GDM1 (cell line): ENCODE measurements around the gene VPS13D.

Source experiments
- DNase-seq: peaks from one replicate; lab custom pipeline; 2025; lab: John Stamatoyannopoulos, UW

Gene VPS13D

GRCh38 chr1:12405325-12406210, 175.7 kb downstream of the VPS13D start:
- no peak for DNase-seq

DNA sequence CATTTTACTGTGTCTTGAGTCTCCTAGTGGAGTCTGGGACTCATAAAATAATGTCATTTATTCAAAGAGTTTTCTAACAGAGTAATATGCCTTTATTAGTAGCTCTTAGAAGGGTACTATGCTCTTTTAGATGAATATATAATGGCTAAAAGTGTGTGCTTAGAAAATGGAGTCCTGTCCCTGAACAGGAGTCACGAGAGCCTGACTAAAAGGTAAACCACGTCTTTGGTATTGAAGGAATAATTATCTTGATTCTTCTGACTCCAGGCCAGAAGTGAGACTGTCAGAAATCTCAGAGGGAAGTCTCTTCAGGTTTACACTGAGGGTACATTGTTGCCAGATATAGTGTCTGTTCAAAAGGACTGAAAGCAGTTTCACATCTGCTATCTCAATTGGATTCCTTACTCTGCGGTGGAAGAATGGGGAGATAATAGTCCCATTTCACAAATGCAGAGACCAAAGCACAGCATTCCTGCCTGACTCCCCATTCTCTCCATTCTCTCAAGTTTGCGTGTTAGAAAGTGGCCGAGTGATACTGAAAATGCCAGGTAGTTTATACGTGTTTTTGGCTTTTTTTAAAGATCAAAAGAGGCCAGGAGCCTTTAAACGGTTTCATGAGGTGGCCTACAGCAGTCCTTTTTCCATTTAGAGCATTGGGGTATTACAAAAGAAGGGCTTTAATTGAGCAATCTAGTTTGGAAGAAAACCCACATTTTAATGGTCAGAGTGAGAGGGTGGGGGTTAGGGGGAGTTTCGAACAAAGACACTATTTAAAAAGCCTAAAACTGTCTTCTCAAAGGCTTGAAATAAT, 176.6 kb downstream of the VPS13D start:
- no peak for DNase-seq

GRCh38 chr1:12407050-12407961, 177.5 kb downstream of the VPS13D start:
- DNase-seq: no peak

DNA sequence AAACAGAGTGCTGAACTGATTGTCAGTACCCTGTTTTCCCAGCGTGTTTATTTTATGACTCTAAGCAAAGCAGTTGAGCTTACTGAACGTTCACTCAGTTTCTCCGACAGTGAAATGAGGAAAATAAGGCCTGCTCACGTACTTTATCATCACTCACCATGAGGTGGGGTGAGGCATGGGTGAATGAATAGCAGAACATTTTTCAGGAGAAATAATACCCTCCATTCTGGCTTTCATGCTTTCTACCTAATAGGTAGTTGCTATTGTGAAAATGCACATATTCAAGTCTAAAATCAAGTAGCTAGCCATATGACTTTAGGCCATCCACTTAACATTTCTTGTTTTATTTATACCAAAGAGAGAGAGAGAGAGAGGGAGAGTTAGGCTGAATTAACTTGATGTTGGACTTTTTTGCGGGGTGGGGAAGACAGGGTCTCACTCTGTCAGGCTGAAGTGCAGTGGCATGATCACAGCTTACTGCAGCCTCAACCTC, 178.2 kb downstream of the VPS13D start:
- DNase-seq: no peak

DNA sequence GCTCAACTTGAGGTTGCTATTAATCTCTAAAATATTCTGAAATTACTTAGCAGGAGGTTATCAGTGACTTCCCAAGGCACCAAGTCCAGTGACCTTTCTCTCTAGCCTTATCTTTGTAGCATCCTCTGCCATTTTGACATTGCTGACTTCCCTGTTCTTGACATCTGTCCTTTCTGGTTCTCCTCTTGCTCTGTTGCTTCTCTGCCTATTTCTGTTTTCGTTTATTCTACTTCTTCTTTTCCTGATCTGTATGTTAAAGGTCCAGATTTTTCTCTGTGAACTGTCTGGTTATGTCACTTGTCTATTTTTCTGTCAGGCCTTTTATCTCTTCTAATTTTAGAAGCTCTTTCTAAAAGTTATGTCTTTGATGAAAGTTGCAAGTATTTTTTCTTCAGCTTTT, 178.8 kb downstream of the VPS13D start:
- DNase-seq: no peak

- DNase-seq: no peak
These were observed 179.9 kb downstream of the VPS13D start for GRCh38 chr1:12409681-12410080.

GRCh38 chr1:12410351-12410750, 180.5 kb downstream of the VPS13D start:
- DNase-seq: no peak

GRCh38 chr1:12411098-12411497, 181.3 kb downstream of the VPS13D start:
- DNase-seq: no peak

DNA sequence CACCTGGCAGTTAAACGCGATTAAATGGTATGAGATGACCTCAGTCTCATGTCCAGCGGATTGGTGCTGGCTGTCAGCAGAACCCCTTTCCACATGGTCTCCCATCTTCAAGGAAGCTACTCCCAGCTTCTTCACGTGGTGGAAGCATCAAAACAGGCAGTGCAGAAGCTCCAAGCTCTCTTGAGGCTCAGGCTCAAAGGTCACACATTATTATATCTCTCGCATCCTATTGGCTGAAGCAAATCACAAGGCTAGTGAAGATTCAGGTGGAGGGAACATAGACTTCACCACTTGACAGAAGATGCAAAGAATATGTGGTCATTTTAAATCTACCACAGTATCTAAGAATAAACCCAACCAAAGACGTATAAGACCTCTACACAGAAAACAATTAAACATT, 181.9 kb downstream of the VPS13D start:
- no peak for DNase-seq

- DNase-seq: no peak
These were observed 182.6 kb downstream of the VPS13D start for GRCh38 chr1:12412439-12412838.

- no peak for DNase-seq
These were observed 184.0 kb downstream of the VPS13D start for GRCh38 chr1:12413664-12414410.

- DNase-seq: no peak
These were observed 184.7 kb downstream of the VPS13D start for GRCh38 chr1:12414444-12415018.

GRCh38 chr1:12415038-12415466, 185.2 kb downstream of the VPS13D start:
- no peak for DNase-seq

- no peak for DNase-seq
These were observed 186.3 kb downstream of the VPS13D start for GRCh38 chr1:12416101-12416500.

GRCh38 chr1:12416744-12417143, 186.9 kb downstream of the VPS13D start:
- DNase-seq: no peak

- DNase-seq: no peak
These were observed 187.6 kb downstream of the VPS13D start for GRCh38 chr1:12417389-12417788.

- no peak for DNase-seq
These were observed 190.3 kb downstream of the VPS13D start for GRCh38 chr1:12420171-12420570.

DNA sequence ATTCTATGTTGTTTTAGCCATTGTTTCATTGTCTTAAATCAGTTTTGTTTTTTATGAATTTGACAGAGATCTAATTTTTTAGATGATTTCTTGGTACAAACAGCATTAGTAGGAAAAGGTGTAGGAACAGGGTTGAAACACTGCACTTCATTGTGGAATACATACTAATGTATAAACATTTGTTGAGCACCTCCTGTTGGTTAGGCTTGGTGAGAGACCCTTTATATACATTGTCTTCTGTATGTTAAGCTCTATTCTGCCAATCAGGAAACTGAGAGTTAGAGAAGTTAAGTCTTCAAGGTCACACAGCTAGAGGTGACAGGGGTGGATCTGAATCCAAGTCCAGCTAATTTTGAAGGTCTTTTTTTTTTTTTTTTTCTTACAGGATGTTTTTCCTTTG, 192.7 kb downstream of the VPS13D start:
- no peak for DNase-seq

DNA sequence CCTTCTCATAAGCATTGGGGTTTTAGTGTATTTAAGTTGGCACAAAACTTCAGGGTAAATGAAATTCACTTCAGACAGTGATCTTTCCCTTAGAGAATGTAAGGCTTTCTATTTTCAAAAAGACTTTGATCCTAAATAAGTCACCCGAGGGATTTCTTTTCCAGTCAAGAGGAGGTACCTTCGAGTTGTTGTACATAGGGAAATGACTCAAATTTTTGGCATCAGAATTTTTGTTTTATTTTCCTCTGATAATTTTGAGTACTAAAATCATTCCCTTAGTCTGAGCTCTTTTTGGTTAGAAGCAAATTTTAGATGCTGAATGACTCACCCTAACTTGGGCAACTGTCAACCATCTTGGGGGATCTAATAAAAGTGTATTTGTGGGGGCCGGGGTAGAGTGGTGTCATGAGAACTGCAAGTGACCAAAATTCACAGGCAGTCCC, 194.3 kb downstream of the VPS13D start:
- DNase-seq: no peak

GRCh38 chr1:12424793-12425192, 195.0 kb downstream of the VPS13D start:
- DNase-seq: no peak

GRCh38 chr1:12426030-12426429, 196.2 kb downstream of the VPS13D start:
- DNase-seq: no peak
